HG03354 (cell line): ENCODE measurements around the gene GJA9.
"Not testable (repeated sequence)": the region's sequence is repeated elsewhere in the genome, so short reads cannot be mapped to it uniquely, and the experiment has no call there.

ENCODE experiments used
- ATAC-seq: cut with Tn5 transposase; IDR thresholded peaks from one replicate; pipeline ENCODE4 v1.9.1; 2021; ENCODE audit warnings: mild to moderate bottlenecking; ENCODE audit not compliant: unreplicated experiment, poor library complexity, severe bottlenecking

GJA9 gene

GRCh38 chr1:38881487-38881886 lies at the start of gene GJA9:
Gene GJA9 (minus strand): TSS chr1:38881587. CDS start chr1:38876098, 5,489 bp downstream.
- ATAC-seq = no peak

DNA sequence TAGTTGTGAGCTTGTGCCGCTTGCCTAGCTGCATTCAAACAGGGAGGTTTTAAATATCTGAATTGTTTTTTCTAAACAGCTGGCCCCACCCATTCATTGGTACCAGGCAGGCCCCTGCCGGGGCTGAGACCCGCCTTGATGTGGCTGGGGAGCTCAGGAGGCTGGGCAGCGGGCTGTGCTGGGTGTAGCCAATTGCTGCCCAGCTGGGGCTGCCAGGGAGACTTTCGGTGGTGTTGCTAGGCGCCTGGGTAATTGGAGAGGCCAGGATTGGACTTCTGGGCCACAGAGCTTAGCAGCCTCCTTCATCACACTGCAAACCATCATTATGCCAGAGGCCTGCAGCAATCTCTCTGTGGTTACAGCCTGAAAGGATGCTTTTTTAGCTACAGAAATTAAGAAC lies 48.1 kb upstream of the GJA9 start:
- ATAC-seq = no peak

DNA sequence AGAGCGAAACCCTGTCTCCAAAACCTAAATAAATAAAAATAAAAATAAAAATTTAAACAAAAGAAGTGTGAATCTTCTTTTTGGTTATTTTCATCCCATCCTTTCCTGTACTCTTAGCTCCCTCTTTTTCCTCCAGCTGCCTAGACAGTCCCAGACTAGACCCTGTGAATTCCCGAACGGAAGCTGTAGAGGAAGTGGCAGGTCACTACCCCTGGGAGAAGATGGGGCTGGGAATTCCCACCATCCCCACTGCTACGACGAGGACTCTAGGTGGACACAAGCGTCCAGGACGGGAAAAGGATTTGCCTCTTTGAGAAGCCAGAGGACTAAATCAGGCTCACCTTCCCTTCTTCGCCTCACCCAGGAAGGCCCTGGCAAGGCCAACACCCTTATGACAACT lies 47.7 kb upstream of the GJA9 start:
- no peak for ATAC-seq

DNA sequence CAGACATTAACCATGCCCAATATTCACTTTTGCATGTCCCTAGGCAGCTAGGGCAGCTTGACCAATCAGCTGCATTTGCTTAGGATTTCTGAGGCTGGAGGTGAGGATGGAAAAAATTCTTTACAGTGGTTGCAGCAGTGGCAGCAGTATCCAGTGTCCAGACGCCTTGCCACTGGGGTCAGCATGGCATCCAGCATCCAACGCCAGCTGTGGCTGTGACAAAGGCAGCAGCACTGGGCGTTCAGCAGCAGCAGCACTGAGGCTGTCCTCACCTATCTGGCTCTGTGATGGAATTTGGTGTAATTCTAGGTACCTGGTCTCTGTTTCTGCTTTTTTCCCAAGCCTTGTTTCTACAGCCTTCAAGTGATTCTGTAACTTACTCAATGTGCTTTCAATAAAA lies 44.7 kb upstream of the GJA9 start:
- ATAC-seq = no peak

DNA sequence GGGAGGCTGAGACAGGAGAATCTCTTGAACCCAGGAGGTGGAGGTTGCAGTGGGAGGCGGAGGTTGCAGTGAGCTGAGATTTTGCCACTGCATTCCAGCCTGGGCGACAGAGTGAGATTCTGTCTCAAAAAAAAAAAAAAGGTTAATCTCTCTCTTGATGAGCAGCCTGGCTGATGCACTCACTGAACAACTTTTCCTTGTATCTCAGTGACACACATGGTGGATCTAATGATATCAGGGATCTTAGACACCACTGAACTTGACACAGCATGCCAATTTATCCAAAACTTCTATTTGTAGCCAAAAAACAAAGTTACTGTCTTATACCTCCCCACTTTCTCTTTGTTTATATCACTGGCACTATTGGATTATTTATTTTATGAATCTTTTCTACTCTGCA lies 44.0 kb upstream of the GJA9 start:
- no peak for ATAC-seq

DNA sequence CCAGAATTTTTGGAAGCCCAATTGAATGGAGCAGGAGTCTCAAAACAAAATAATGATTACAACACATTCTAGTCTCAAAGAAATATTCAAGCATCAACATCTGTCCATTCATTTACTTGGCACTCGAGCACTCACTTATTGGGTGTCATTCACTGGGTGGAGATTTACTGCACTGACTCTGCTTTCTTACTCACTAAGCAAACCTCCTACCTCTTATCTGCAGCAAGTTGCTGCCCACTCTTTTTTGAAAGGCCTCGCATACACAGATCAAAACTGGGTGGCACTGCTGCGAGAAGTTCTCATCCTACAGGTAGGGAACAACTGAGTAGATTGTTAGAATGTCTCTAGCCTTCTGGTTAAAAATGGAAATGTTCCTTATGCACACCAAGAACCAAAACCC lies 42.2 kb upstream of the GJA9 start:
- ATAC-seq = no peak

- no peak for ATAC-seq
These were observed 37.7 kb upstream of the GJA9 start for GRCh38 chr1:38919130-38919529.

DNA sequence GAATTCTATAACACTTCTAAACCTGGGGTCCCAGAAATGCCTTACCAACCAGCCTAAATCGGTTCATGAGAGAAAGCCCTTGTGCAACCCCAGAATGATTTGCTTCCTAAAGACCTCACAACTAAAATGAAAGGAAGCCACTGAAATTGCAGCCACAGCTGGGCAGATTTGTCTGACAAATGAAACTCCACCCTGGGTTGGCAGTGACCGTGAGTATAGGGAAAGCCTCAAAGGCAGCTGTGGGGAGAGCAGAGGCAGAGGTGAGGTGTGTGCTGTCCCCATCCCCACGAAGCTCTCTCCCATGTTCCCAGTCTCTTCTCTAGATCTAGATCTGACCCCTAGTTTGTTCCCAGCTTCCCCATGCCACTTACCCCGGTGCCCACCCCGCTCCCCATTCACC lies 37.2 kb upstream of the GJA9 start:
- ATAC-seq = no peak

- ATAC-seq = no peak
These were observed 36.4 kb upstream of the GJA9 start for GRCh38 chr1:38917772-38918171.

- no peak for ATAC-seq
These were observed 36.0 kb upstream of the GJA9 start for GRCh38 chr1:38917337-38917736.

GRCh38 chr1:38915352-38915948 lies 34.1 kb upstream of the GJA9 start:
- ATAC-seq = no peak

DNA sequence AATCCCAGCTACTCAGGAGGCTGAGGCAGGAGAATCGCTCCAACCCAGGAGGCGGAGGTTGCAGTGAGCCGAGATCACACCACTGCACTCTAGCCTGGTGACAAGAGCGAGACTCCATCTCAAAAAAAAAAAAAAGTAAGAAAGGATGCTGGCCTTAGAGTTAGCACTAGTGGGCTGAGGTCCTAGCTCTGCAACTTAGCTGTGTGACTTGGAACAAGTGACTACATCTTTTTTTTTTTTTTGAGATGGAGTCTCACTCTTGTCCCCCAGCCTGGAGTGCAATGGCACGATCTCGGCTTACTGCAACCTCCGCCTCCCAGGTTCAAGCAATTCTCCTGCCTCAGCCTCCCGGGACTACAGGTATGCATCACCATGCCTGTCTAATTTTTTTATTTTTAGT lies 33.5 kb upstream of the GJA9 start:
- ATAC-seq = not testable (repeated sequence)

DNA sequence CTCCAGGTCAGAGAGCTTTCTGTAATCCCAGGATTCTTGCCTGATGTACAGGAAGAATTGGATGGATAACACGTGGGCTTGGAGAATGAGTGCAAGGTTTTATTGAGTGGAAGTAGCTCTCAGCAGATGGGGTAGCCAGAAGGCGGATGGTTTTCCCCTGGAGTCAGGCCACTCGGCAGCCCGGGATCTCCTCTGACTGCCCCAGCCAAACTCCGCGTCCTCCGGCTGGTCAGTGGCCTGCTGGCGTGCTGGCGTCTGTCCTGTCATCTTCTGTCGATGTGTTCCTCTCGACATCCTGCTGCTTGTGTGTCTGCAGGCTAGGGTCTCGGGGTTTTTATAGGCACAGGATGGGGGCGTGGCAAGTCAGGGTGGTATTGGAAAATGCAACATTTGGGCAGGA lies 27.4 kb upstream of the GJA9 start:
- no peak for ATAC-seq

- ATAC-seq = no peak
These were observed 24.6 kb upstream of the GJA9 start for GRCh38 chr1:38905985-38906384.

- ATAC-seq = no peak
These were observed 18.2 kb upstream of the GJA9 start for GRCh38 chr1:38899560-38899959.

- no peak for ATAC-seq
These were observed 17.4 kb upstream of the GJA9 start for GRCh38 chr1:38898653-38899230.

DNA sequence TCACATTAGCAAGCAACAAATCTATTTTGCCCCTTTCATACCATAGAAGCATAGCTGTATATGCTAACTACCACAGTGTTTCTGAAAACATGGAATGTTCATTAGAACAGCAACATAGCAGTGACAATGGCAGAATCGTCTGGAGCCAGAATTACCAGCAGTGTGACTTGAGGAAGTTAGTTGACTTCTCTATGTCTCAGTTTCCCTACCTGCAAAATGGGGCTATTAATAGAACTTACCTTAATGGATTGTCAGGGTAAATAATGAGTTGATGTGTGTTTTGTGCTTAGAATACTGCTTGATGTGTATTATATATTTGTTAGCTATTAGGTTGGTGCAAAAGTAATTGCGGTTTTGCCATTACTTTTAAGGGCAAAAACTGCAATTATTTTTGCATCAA lies 14.8 kb upstream of the GJA9 start:
- ATAC-seq = no peak

- ATAC-seq = no peak
These were observed 11.6 kb upstream of the GJA9 start for GRCh38 chr1:38892976-38893375.

DNA sequence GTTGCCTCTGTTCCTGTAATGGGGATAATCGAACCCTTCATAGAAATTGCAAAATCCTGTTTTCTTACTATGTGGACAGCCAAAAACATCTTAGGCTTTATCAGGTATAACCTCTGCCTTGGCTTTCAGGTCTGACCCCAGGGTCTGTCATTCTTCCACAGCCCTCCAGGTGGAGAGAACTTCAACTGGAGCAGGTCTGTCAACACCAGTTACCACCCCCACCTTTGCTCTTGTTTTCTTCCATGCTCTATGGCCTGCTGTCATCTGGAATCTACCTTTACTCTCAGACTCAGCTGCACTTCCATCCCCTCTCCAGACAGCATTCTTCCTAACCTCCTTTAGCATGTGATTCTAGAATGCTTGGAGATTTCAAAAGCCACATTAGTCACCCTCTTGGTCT lies 10.4 kb upstream of the GJA9 start:
- no peak for ATAC-seq

DNA sequence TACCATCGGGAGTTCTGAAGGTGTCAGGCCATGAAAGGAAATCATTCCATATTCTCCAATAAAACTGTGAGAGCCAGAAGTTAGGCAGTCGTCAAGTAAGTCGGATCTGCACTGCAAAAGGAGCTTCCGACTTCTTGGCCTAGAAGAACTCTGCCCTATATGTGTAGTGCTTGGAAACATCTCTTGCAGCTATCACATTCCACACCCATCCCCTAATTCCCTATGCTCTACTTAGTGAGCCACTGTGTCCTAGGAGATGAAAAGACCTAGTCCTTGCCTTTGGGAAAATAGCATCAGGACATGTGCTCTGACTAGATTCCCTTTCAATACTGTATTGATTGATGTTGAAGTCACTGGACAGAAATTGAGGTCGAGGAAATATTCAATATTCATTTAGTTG lies 8.2 kb upstream of the GJA9 start:
- no peak for ATAC-seq

DNA sequence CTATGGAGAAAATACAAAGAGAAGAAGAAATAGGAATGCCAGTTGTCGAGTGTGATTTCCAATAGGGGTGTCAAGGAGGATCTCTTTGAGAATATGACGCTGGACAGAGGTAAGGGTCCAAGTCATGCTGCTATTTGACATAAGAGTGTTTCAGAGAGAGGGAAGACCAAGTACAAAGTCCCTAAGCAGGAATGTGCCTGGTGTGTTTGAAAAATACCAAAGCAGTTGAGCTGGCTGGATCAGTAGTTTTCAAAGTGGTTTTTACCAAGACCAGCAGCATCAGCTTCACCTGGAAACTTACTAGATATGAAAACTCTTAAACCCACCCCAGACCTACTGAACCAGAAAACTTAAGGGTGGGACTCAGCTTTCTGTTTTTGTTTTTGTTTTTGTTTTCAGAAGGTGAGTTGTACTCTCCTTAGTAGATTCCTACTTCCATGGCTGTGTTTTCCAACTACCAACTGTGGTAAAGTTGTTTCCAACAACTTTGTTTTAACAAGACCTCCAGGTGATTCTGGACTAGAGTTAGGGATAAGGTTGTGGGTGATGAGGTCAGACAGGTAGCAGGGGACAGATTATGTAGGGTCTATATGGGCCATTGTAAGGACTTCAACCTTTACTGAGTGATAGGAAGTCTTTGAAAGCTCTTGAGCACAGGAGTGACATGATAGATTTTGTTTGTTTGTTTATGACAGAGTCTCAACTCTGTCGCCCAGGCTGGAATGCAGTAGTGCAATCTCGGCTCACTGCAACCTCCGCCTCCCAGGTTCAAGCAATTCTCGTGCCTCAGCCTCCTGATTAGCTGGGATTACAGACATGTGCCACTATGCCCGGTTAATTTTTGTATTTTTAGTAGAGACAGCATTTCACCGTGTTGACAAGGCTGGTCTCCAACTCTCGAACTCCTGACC lies 7.3 kb upstream of the GJA9 start:
- no peak for ATAC-seq
